ENCODE results near the gene DUSP9. TPM values are rescaled to one million over a fixed set of nuclear protein-coding genes. Genes with fewer than 3 reads are reported as not detected.

The DUSP9 gene
- total RNA-seq, 1 experiment from 2014 or later: 2.4 TPM

DNA sequence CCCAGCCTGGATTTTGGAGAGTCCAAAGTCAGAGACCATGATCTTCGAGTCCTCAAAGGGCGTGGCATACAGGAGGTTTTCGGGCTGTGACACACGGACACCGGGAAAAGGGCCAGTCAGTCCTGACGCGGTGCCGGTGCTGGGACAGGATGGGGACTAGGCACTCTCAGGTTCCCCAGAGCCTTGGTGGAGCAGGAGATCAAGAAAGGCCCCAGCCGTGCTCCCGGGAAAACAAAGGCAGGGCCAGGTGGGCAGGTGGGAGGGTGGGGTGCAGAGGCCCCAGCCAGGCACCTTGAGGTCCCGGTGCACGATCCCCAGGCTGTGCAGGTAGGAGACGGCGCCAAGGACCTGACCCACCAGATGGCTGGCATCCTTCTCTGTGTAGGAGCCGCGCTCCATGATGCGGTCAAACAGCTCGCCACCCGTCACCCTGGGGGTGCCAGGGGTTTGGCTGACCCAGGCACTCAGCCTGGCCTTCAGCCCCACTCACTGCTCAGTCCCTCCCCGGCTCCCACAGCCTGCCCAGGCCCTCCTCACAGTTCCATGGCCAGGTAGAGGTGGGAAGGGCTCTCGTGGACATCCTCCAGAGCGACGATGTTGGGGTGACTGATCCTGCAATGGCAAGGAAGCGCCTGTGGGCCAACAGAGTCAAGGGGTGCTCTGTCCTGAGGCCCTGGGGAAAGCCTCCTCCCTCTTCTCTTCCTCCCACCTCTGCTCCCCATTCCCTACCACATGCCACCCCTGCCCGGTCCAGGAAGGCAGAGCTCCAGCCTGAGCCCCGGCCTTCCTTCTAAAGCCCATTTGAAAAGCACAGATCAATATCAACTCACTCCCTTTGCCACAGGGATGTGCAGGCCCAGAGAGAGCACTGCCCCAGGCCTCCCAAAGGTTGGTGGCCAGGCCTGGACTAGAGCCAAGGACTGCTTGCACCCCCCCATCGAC is 24.9 kb downstream of the DUSP9 start:
- Histone ChIP-seq H3K27me3 (ENCODE audit: insufficient read depth, low read length) (no peaks in the 10 kb centered on the region; the same call in 1 of the 2 replicates), H3T11ph (ENCODE audit: low read length) (no peak overlapping the region), H3K4me1 (ENCODE audit: insufficient read depth, low read length) (no peaks in the 10 kb centered on the region), H3K4me2 (ENCODE audit: insufficient read depth, insufficient read length, low read length) (no peak overlapping the region), H3K79me1 (ENCODE audit: insufficient read depth, low read depth, low read length, poor library complexity, severe bottlenecking) (no peaks in the 10 kb centered on the region), H2AK5ac (ENCODE audit: insufficient read length, low read length) (no peak overlapping the region), H3K23ac (ENCODE audit: insufficient read length, low read depth, low read length) (no peak overlapping the region), H3K18ac (ENCODE audit: insufficient read length, low read depth, low read length) (no peak overlapping the region), H3K14ac (ENCODE audit: insufficient read depth, low read length) (no peak overlapping the region), H2BK15ac (ENCODE audit: low read depth, low read length) (no peak overlapping the region), H2BK20ac (ENCODE audit: low read depth, low read length, poor library complexity, severe bottlenecking) (no peak overlapping the region), H4K20me1 (ENCODE audit: control insufficient read depth, insufficient read depth, insufficient read length) (no peaks in the 10 kb centered on the region), H3K79me2 (ENCODE audit: insufficient read depth, low read length) (no peaks in the 10 kb centered on the region), H2BK5ac (ENCODE audit: insufficient read length, low read length) (no peak overlapping the region), H4K8ac (replicated peaks; ENCODE audit: insufficient read length, low read depth, low read length) (no peak overlapping the region), H3K9me3 (ENCODE audit: control insufficient read depth, low read depth, low read length) (peaks cover 7% of the 10 kb centered on the region), H3K9ac (ENCODE audit: extremely low read depth, insufficient read length, low read length) (no peak overlapping the region), H3K27ac (ENCODE audit: insufficient read length, low read depth, low read length) (no peak overlapping the region), H2BK120ac (ENCODE audit: low read depth, low read length, poor library complexity, severe bottlenecking) (no peak overlapping the region), H4K91ac (ENCODE audit: insufficient read length, low read depth, low read length) (no peak overlapping the region), H3K56ac (ENCODE audit: insufficient read length, low read depth, low read length) (no peak overlapping the region), H2AFZ (ENCODE audit: low read length) (no peak overlapping the region), H3K23me2 (ENCODE audit: insufficient read length, low read depth, low read length, poor library complexity, severe bottlenecking) (no peaks in the 10 kb centered on the region), H4K5ac (ENCODE audit: insufficient read length, low read depth, low read length) (no peak overlapping the region), H2BK12ac (ENCODE audit: insufficient read length, low read depth, low read length) (no peak overlapping the region), H3K4ac (ENCODE audit: low read depth, low read length) (no peak overlapping the region)
- Mint-ChIP-seq H3K4me1 (peaks cover 14 to 28% of the 10 kb centered on the region in 2 experiments), H3K4me3 (no peak overlapping the region; a peak in 1 of 5 replicates), H3K27ac (no peak overlapping the region; a peak in 1 of 7 replicates), H3K36me3 (ENCODE audit: insufficient read depth in 1 of 3, low read depth in 3 of 3) (peaks cover 2 to 17% (median 10%) of the 10 kb centered on the region in 3 experiments; a peak in 6 of 7 replicates), H3K9me3 (peaks cover 60 to 74% of the 10 kb centered on the region in 2 experiments), H3K27me3 (ENCODE audit: low read depth) (peaks cover 27% of the 10 kb centered on the region)
- no peak for TF ChIP-seq CTCF (conservative IDR thresholded peaks at IDR 0.05)
- DNase-seq: no peak
- WGBS (ENCODE audit: extremely low coverage, insufficient read length, low lambda C conversion rate): no CpG with 5 or more reads among the region's 27 CpGs
